Astrocyte (in vitro differentiated cells and primary cell): ENCODE data around the gene AKAP14. TPM values are rescaled to one million over a fixed set of nuclear protein-coding genes. Genes with fewer than 3 reads are reported as not detected.
A peak's percentile ranks its signal among the peaks of the same experiment; 100 is the strongest.

Source experiments
- DNase-seq: peaks from one replicate; pipeline ENCODE4 v3.0.0-alpha.2; 2010; ENCODE audit warnings: low read depth
- FAIRE-seq: peaks from 2 replicates; lab custom pipeline; 2011; peaks lifted over from hg19 to GRCh38; lab: Jason Lieb, UNC
- H2AFZ ChIP-seq: 2 replicates; pipeline ENCODE4 v1.6.0; 2012; ENCODE audit warnings: low read depth, low read length, inconsistent platforms
- H3K27ac ChIP-seq: 2 replicates; pipeline ENCODE4 v1.5.1; 2011; ENCODE audit warnings: low read depth, low read length, inconsistent platforms
- H3K27me3 ChIP-seq: 2 replicates; pipeline ENCODE4 v1.6.0; 2011; ENCODE audit warnings: low read length, inconsistent platforms; ENCODE audit not compliant: insufficient read depth
- H3K36me3 ChIP-seq: 2 replicates; pipeline ENCODE4 v1.5.1; 2011; ENCODE audit warnings: low read length, inconsistent platforms; ENCODE audit not compliant: insufficient read depth
- H3K4me1 ChIP-seq: 2 replicates; pipeline ENCODE4 v1.5.1; 2011; ENCODE audit warnings: low read length, inconsistent platforms; ENCODE audit not compliant: insufficient read depth
- H3K4me2 ChIP-seq: 2 replicates; pipeline ENCODE4 v1.6.0; 2012; ENCODE audit warnings: low read length, inconsistent platforms
- H3K4me3 ChIP-seq: 2 replicates; pipeline ENCODE4 v1.5.1; 2011; ENCODE audit warnings: low read depth, mild to moderate bottlenecking, low read length, inconsistent platforms; ENCODE audit not compliant: insufficient read depth
- H3K79me2 ChIP-seq: 2 replicates; pipeline ENCODE4 v1.6.0; 2012; ENCODE audit warnings: mild to moderate bottlenecking, low read length, inconsistent platforms; ENCODE audit not compliant: insufficient read depth
- H3K9ac ChIP-seq: 2 replicates; pipeline ENCODE4 v1.6.0; 2012; ENCODE audit warnings: mild to moderate bottlenecking, low read length, inconsistent platforms
- H3K9me3 ChIP-seq: 2 replicates; pipeline ENCODE4 v1.5.1; 2012; ENCODE audit warnings: low read depth, mild to moderate bottlenecking, low read length, inconsistent platforms; ENCODE audit not compliant: insufficient read depth
- H4K20me1 ChIP-seq: 2 replicates; pipeline ENCODE4 v1.6.0; 2012; ENCODE audit warnings: low read length, inconsistent platforms; ENCODE audit not compliant: insufficient read depth
- H3K27ac Mint-ChIP-seq: one replicate; pipeline ENCODE4 v1.8.0; 2021; ENCODE audit warnings: mild to moderate bottlenecking, mixed read lengths; ENCODE audit not compliant: unreplicated experiment
- H3K27me3 Mint-ChIP-seq: one replicate; pipeline ENCODE4 v1.8.0; 2021; ENCODE audit warnings: low read depth, mixed read lengths; ENCODE audit not compliant: unreplicated experiment
- H3K36me3 Mint-ChIP-seq: one replicate; pipeline ENCODE4 v1.8.0; 2021; ENCODE audit warnings: low read depth, mixed read lengths; ENCODE audit not compliant: unreplicated experiment
- H3K4me1 Mint-ChIP-seq: one replicate; pipeline ENCODE4 v1.8.0; 2021; ENCODE audit warnings: low read depth, mixed read lengths; ENCODE audit not compliant: unreplicated experiment
- H3K4me3 Mint-ChIP-seq: one replicate; pipeline ENCODE4 v1.8.0; 2021; ENCODE audit warnings: mild to moderate bottlenecking, moderate library complexity, mixed read lengths; ENCODE audit not compliant: unreplicated experiment
- H3K9me3 Mint-ChIP-seq: one replicate; pipeline ENCODE4 v1.8.0; 2021; ENCODE audit warnings: mild to moderate bottlenecking, mixed read lengths; ENCODE audit not compliant: unreplicated experiment
- CTCF ChIP-seq: IDR thresholded peaks from 2 replicates; pipeline ENCODE4 v1.5.1; 2011; ENCODE audit warnings: low read depth, mild to moderate bottlenecking, inconsistent platforms, low read length, moderate library complexity; ENCODE audit not compliant: insufficient read depth
- EZH2 ChIP-seq: IDR thresholded peaks from 2 replicates; pipeline ENCODE4 v1.6.1; 2012; ENCODE audit warnings: mild to moderate bottlenecking, low read length, inconsistent platforms; ENCODE audit not compliant: insufficient read depth
- total RNA-seq: library from RNA; stranded (reverse); gene quantifications from 2 replicates; pipeline ENCODE4 v1.2.1, GENCODE V29; 2021

Gene AKAP14
- total RNA-seq, 1 donor from 2014 or later = not detected

GRCh38 chrX:119935215-119935874 lies 39.7 kb downstream of the AKAP14 start:
- H3K9me3 ChIP-seq = no peaks in the 10 kb centered on the region
- no peaks in the 10 kb centered on the region for H4K20me1 ChIP-seq
- no peak overlapping the region for H3K4me2 ChIP-seq
- Mint-ChIP-seq H3K36me3 (no peaks in the 10 kb centered on the region), H3K4me3 (no peak overlapping the region), H3K4me1 (no peaks in the 10 kb centered on the region), H3K9me3 (no peaks in the 10 kb centered on the region), H3K27me3 (no peaks in the 10 kb centered on the region), H3K27ac (no peak overlapping the region)
- H3K4me3 ChIP-seq = no peak overlapping the region
- no peak overlapping the region for H2AFZ ChIP-seq
- H3K36me3 ChIP-seq = peaks cover 12% of the 10 kb centered on the region
- no peaks in the 10 kb centered on the region for H3K27me3 ChIP-seq
- H3K79me2 ChIP-seq = no peaks in the 10 kb centered on the region
- no peak for TF ChIP-seq CTCF
- TF ChIP-seq EZH2 = no peak
- H3K27ac ChIP-seq = no peak overlapping the region
- DNase-seq = no peak
- H3K9ac ChIP-seq = no peak overlapping the region
- FAIRE-seq = no peak
- H3K4me1 ChIP-seq = no peaks in the 10 kb centered on the region

DNA sequence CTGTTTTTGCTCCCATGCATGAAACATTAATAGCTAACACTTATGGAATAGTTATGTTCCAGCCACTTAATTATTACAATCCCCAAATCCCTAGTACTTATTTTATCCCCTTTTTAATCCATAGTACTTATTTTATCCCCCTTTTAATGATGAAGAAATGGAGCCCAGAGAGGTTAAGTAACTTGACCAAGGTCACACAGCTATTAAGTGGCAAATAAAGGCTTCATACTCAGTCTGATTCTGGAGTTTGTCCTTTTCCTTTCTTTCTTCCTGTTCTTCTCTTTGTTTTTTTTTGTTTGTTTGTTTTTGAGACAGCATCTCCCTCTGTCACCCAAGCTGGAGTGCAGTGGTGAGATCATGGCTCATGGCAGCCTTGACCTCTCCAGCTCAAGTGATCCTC lies 45.6 kb downstream of the AKAP14 start:
- Histone ChIP-seq H3K4me1 (peaks cover 8% of the 10 kb centered on the region), H3K9ac (no peak overlapping the region), H3K27me3 (no peaks in the 10 kb centered on the region), H3K4me2 (no peak overlapping the region), H2AFZ (no peak overlapping the region), H3K79me2 (peaks cover 12% of the 10 kb centered on the region), H3K4me3 (no peak overlapping the region), H3K9me3 (no peaks in the 10 kb centered on the region), H4K20me1 (no peaks in the 10 kb centered on the region), H3K27ac (no peak overlapping the region), H3K36me3 (no peaks in the 10 kb centered on the region)
- TF ChIP-seq CTCF = no peak
- no peak for TF ChIP-seq EZH2
- no peaks in the 10 kb centered on the region for H3K36me3 Mint-ChIP-seq
- peaks cover 2% of the 10 kb centered on the region for H3K4me1 Mint-ChIP-seq
- no peaks in the 10 kb centered on the region for H3K9me3 Mint-ChIP-seq
- no peak for FAIRE-seq
- no peak for DNase-seq
- H3K4me3 Mint-ChIP-seq = peak overlapping the region; percentile 64
- no peak overlapping the region for H3K27ac Mint-ChIP-seq
- no peaks in the 10 kb centered on the region for H3K27me3 Mint-ChIP-seq

DNA sequence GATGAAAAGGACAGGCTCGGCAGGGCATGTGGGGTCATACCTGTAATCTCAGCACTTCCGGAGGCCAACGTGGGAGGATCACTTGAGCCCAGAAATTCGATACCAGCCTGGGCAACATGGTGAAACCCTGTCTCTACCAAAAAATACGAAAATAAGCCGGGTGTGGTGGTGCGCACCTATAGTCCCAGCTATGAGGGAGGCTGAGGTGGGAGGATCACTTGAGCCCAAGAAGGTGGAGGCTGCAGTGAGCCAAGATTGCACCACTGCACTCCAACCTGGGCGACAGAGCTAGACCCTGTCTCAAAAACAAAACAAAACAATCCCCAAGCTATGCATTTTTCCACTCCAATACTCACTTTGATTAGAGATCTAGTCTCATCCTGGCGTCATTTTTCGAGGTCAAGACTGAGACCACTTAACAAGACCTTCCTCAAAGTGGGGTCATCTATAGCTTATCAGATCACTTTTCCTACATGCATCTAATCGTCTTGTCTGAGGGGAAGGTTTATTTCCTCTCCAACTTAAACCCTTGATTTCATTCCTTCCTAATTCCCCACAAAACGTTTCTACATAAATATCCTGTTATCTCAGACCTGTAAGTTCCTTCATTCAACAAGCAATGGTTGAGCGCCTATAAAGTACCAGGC lies 46.6 kb downstream of the AKAP14 start:
- peaks cover 8% of the 10 kb centered on the region for H3K4me1 ChIP-seq
- no peaks in the 10 kb centered on the region for H3K9me3 Mint-ChIP-seq
- no peaks in the 10 kb centered on the region for H3K36me3 Mint-ChIP-seq
- H3K27ac Mint-ChIP-seq = peak overlapping the region; percentile 98
- no peaks in the 10 kb centered on the region for H3K27me3 ChIP-seq
- TF ChIP-seq EZH2 (no peak), CTCF (no peak)
- H3K9ac ChIP-seq = peak overlapping the region; percentile 96
- peak overlapping the region; percentile 80 for H3K4me3 ChIP-seq
- peaks cover 12% of the 10 kb centered on the region for H3K79me2 ChIP-seq
- no peaks in the 10 kb centered on the region for H3K9me3 ChIP-seq
- H3K27me3 Mint-ChIP-seq = no peaks in the 10 kb centered on the region
- H3K36me3 ChIP-seq = no peaks in the 10 kb centered on the region
- peak overlapping the region; percentile 82 for H2AFZ ChIP-seq
- no peak for DNase-seq
- peak overlapping the region; percentile 100 for H3K4me3 Mint-ChIP-seq
- peak overlapping the region; percentile 97 for H3K4me2 ChIP-seq
- peak overlapping the region; percentile 85 for H3K27ac ChIP-seq
- H4K20me1 ChIP-seq = no peaks in the 10 kb centered on the region
- peak; percentile 73 for FAIRE-seq
- peaks cover 2% of the 10 kb centered on the region for H3K4me1 Mint-ChIP-seq
